Aorta (tissue), 5 donors: Measurements from ENCODE around the gene RNF4. TPM values are rescaled to one million over a fixed set of nuclear protein-coding genes. Genes with fewer than 3 reads are reported as not detected.
A peak's percentile ranks its signal among the peaks of the same experiment; 100 is the strongest.
"Not testable (repeated sequence)": the region's sequence is repeated elsewhere in the genome, so short reads cannot be mapped to it uniquely, and the experiment has no call there.

ENCODE experiments used
- ATAC-seq: fragments of 200-7000 bp; cut with Tn5 transposase; one replicate; pipeline ENCODE4 v1.9.1; 2022; ENCODE audit warnings: moderate library complexity; ENCODE audit not compliant: low FRiP score
- DNase-seq, 2 donors: peaks; one replicate each; pipeline ENCODE4 v3.0.0-alpha.2; 2020
- H3K27ac ChIP-seq, 2 donors: one replicate each; pipeline ENCODE4 v1.5.1; 2013; ENCODE audit warnings: low read length in 2 of 2, mild to moderate bottlenecking in 2 of 2, moderate library complexity in 2 of 2, control low read depth in 1 of 2, inconsistent platforms in 1 of 2, low read depth in 1 of 2
- H3K27me3 ChIP-seq, 2 donors: one replicate each; pipeline ENCODE4 v1.6.1; 2013; ENCODE audit warnings: control low read depth in 1 of 2, low read length in 1 of 2, mild to moderate bottlenecking in 1 of 2, moderate library complexity in 1 of 2; ENCODE audit not compliant: insufficient read depth in 2 of 2, control insufficient read depth in 1 of 2
- H3K36me3 ChIP-seq, 2 donors: one replicate each; pipeline ENCODE4 v1.6.1; 2013; ENCODE audit warnings: control low read depth in 1 of 2, low read length in 1 of 2, mild to moderate bottlenecking in 1 of 2; ENCODE audit not compliant: insufficient read depth in 2 of 2, control insufficient read depth in 1 of 2
- H3K4me1 ChIP-seq, 2 donors: one replicate each; pipeline ENCODE4 v1.6.1; 2013; ENCODE audit warnings: low read length in 2 of 2, control low read depth in 1 of 2, mild to moderate bottlenecking in 1 of 2, moderate library complexity in 1 of 2; ENCODE audit not compliant: insufficient read depth in 2 of 2, control insufficient read depth in 1 of 2
- H3K4me3 ChIP-seq, 2 donors: one replicate each; pipeline ENCODE4 v1.5.1; 2013; ENCODE audit warnings: low read length in 2 of 2, control low read depth in 1 of 2, mild to moderate bottlenecking in 1 of 2
- H3K9me3 ChIP-seq: one replicate; pipeline ENCODE4 v1.6.1; 2013; ENCODE audit warnings: mild to moderate bottlenecking, low read length; ENCODE audit not compliant: control insufficient read depth
- WGBS, 2 donors: extraction: QIAGEN DNeasy Blood & Tissue Kit; methylation state at CpG; one replicate each; pipeline ENCODE4 v1.1.7; 2013; 5-methylcytosine and 5-hydroxymethylcytosine counted together
- intact Hi-C, 2 donors: fragments of 100-400 bp; cut with DNase I; formaldehyde crosslinking; loops; one replicate each; pipeline versions ENCODE4 v1.14.2 to v1.15.0; 2022
- polyA plus RNA-seq, 2 donors: library from polyadenylated mRNA; stranded (reverse); fragments of 200-250 nt; gene quantifications; one replicate each; pipeline ENCODE4 v1.2.3, GENCODE V29; 2013
- total RNA-seq, 2 donors: library from RNA; stranded (reverse); fragmentation: NEBNext Ultra II Directional; extraction: Animal tissue kit (Norgen Biotek cat#: 25700); gene quantifications; one replicate each; pipeline ENCODE4 v1.2.1, GENCODE V29; 2021
- donor health status: healthy with polysubstance abuse.
- donor health status: Bipolar disorder and iron deficiency.
- donor health status: DM: no; HTN: no; CAD: no.
- donor health status: DM: no; HTN: no; CAD: no.
- donor health status: DM: yes; HTN: yes; CAD: no.

Gene RNF4
- total and polyA plus RNA-seq, 4 donors: 18.9 to 52.5 (median 35.9) TPM

DNA sequence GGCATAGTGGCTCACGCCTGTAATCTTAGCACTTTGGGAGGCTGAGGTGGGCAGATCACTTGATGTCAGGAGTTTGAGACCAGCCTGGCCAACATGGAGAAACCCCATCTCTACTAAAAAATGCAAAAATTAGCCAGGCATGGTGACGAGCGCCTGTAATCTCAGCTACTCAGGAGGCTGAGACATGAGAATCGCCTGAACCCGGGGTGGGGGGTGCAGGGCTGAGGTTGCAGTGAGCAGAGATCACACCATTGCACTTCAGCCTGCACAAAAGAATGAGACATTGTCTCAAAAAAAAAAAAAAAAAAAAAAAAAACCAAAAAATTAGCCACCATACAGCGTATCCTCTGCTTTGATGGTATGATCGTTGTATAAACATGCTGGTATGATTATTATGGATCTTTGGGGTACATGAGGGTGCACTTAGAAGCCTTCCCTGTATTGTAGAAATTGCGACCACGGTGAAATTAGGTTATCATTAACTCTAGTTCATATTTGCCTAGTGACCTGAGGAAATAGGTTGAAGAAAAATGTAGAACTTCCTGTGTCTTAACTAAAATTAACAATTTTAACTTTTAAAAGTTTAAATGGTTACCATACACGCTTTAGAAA is 74.8 kb downstream of the RNF4 start:
- DNase-seq: peak; percentile 11 to 19
- intact Hi-C loops, ATAC-seq, H3K36me3 ChIP-seq, H3K4me1 ChIP-seq, H3K4me3 ChIP-seq, H3K27ac ChIP-seq, H3K9me3 ChIP-seq, H3K27me3 ChIP-seq: not testable (repeated sequence)
- 93 to 94% methylated on average over 10 of the region's 10 CpGs for WGBS, 2 donors

- ATAC-seq: no peak
- no peak overlapping the region for H3K4me3 ChIP-seq
- no peaks in the 10 kb centered on the region for H3K27me3 ChIP-seq
- intact Hi-C loops: no loop called here
- no peaks in the 10 kb centered on the region for H3K36me3 ChIP-seq
- no peaks in the 10 kb centered on the region for H3K9me3 ChIP-seq
- DNase-seq: peak in 1 of 2 donors; percentile 11
- H3K4me1 ChIP-seq: no peaks in the 10 kb centered on the region
- 94 to 96% methylated on average over 7 of the region's 7 CpGs for WGBS, 2 donors
- no peak overlapping the region for H3K27ac ChIP-seq
Observed at GRCh38 chr4:2545321-2546013, 76.6 kb downstream of the RNF4 start.

DNA sequence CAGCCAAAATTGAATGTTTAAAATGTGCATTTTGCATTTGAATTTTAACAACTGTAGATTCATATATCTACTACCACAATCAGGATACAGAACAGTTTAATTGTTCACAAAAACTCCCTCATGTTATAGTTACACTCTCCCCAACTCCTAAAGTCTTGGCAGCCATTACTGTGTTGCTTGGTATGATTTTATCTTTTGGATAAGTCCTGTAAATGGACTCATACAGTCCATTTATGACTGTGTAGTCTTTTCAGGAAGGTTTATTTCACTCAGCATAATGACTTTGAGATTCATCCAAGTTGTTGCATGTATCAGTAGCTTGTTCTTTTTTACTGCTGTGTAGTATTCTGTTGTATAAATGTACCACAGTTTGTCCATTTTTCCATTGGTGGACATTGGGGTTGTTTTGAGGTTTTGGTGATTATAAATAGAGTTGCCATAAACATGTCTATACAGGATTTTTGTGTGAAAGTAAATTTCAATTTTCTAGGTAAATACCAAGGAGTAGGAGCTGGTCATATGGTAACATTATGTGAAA is 77.4 kb downstream of the RNF4 start:
- no peak for ATAC-seq
- intact Hi-C loops: no loop called here
- no peaks in the 10 kb centered on the region for H3K4me1 ChIP-seq
- no peak overlapping the region for H3K27ac ChIP-seq
- no peaks in the 10 kb centered on the region for H3K36me3 ChIP-seq
- no peak overlapping the region for H3K4me3 ChIP-seq
- DNase-seq: no peak
- no peaks in the 10 kb centered on the region for H3K9me3 ChIP-seq
- no peaks in the 10 kb centered on the region for H3K27me3 ChIP-seq

DNA sequence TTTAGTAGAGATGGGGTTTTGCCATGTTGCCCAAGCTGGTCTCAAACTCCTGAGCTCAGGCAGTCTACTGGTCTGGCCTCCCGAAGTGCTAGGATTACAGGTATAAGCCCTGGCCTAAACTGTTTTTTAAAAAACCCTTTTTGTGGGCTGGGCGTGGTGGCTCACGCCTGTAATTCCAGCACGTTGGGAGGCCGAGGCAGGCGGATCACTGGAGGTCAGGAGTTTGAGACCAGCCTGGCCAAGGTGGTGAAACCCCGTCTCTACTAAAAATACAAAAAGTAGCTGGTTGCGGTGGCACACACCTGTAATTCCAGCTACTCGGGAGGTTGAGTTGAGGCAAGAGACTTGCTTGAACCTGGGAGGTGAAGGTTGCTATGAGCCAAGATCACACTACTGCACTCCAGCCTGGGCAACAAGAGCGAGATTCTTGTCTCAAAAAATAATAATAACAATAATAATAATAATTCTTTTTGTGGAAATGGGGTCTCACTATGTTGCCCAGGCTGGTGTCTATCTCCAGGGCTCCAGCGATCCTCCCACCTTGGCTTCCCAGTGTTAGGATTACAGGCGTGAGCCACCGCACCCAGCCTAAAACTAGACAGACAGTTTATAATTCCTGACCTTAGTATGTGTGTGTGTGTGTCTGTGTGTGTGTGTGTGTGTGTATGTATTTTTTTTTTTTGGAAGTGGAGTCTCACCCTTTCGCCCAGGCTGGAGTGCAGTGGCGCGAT is 78.2 kb downstream of the RNF4 start:
- H3K4me1 ChIP-seq, H3K27me3 ChIP-seq, intact Hi-C loops, H3K27ac ChIP-seq, H3K36me3 ChIP-seq, H3K4me3 ChIP-seq, ATAC-seq, H3K9me3 ChIP-seq: not testable (repeated sequence)
- WGBS, 2 donors: 97% methylated on average over 16 of the region's 16 CpGs
- peak; percentile 9 for DNase-seq

DNA sequence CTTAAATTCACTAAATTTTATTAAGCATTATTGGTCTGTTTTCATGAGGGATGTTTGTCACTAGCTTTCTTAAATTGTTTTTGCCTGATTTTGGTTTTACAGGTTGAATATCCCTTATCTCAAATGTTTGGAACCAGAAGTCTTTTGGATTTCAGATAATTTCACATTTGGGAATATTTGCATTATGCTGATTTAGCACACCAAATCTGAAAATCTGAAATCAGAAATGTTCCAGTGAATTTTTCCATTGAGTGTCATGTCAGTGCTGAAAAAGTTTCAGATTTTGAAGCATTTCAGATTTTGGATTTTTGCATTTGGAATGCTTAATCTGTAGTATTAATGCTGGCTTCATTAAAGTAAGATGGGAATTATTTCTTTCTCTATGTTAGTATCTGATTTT is 82.2 kb downstream of the RNF4 start:
- DNase-seq (no peak), ATAC-seq (no peak)
- H3K4me1 ChIP-seq: peaks cover 0 to 2% of the 10 kb centered on the region in 2 donors
- no peaks in the 10 kb centered on the region for H3K27me3 ChIP-seq
- no peak overlapping the region for H3K27ac ChIP-seq
- no peak overlapping the region for H3K4me3 ChIP-seq
- intact Hi-C loops: no loop called here
- no peaks in the 10 kb centered on the region for H3K9me3 ChIP-seq
- no peaks in the 10 kb centered on the region for H3K36me3 ChIP-seq

GRCh38 chr4:2552806-2553205 is 83.9 kb downstream of the RNF4 start:
- ATAC-seq (no peak), DNase-seq (peak in 1 of 2 donors; percentile 31)
- no peaks in the 10 kb centered on the region for H3K9me3 ChIP-seq
- WGBS, 2 donors: 95 to 99% methylated on average over 11 of the region's 11 CpGs
- intact Hi-C loops: no loop called here
- H3K4me3 ChIP-seq: no peak overlapping the region
- no peaks in the 10 kb centered on the region for H3K27me3 ChIP-seq
- peaks cover 0 to 2% of the 10 kb centered on the region in 2 donors for H3K4me1 ChIP-seq
- H3K27ac ChIP-seq: no peak overlapping the region
- no peaks in the 10 kb centered on the region for H3K36me3 ChIP-seq

DNA sequence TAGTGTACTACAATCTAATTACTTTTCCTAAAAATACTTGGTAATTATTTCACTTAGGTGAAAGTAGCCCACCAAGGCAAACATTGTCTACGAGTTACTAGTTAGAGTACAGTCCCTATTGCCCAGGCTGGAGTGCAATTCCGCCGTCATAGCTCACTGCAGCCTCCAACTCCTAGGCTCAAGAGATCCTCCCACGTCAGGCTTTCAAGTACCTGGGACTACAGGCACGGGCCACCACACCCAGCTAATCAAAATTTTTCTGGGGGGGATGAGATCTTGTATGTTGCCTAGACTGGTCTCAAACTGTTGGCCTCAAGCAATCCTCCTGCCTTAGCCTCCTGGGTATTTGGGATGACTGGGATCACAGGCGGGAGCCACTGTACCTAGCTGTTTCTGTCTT is 89.4 kb downstream of the RNF4 start:
- Histone ChIP-seq H3K27ac (no peak overlapping the region), H3K36me3 (peaks cover 0 to 2% of the 10 kb centered on the region in 2 donors), H3K4me1 (peaks cover 0 to 2% of the 10 kb centered on the region in 2 donors), H3K4me3 (no peak overlapping the region), H3K27me3 (no peaks in the 10 kb centered on the region), H3K9me3 (no peaks in the 10 kb centered on the region)
- intact Hi-C loops: no loop called here
- 95% methylated on average over 6 of the region's 6 CpGs for WGBS, 2 donors
- ATAC-seq: no peak
- DNase-seq: no peak

DNA sequence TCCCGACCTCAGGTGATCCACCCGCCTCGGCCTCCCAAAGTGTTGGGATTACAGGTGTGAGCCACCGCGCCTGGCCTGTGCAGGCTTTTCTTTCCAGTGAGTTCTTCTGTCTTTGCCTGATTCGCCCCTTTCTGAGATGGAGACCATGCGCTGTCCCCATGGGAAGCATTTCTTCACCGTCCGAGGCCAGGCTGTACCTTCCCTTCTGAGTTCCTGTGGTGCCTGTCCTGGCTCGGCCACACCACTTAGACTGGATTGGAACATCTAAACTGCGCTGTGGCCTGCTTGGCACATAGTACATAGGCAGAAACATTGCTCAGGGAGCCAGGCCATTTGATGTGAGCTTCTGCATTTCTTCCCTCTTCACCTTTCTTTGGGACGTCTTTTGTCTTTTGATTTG is 91.3 kb downstream of the RNF4 start:
- 88 to 94% methylated on average over 10 to 12 of the region's 12 CpGs for WGBS, 2 donors

More for the DNA sequence above, 91.3 kb downstream of the RNF4 start:
- no peaks in the 10 kb centered on the region for H3K4me1 ChIP-seq
- H3K36me3 ChIP-seq: peaks cover 0 to 2% of the 10 kb centered on the region in 2 donors
- no peak overlapping the region for H3K27ac ChIP-seq
- H3K27me3 ChIP-seq: no peaks in the 10 kb centered on the region
- no peak for DNase-seq
- ATAC-seq: no peak
- H3K9me3 ChIP-seq: no peaks in the 10 kb centered on the region
- intact Hi-C loops: no loop called here
- no peak overlapping the region for H3K4me3 ChIP-seq
